ENCODE data around the gene HDAC4. TPM values are rescaled to one million over a fixed set of nuclear protein-coding genes. Genes with fewer than 3 reads are reported as not detected.

The HDAC4 gene
- total and polyA plus RNA-seq, 10 of the 15 experiments (the other 5 are each of a cell fraction or from before 2014, with no cell fraction given): 0.22 to 15.7 (median 4.8) TPM

DNA sequence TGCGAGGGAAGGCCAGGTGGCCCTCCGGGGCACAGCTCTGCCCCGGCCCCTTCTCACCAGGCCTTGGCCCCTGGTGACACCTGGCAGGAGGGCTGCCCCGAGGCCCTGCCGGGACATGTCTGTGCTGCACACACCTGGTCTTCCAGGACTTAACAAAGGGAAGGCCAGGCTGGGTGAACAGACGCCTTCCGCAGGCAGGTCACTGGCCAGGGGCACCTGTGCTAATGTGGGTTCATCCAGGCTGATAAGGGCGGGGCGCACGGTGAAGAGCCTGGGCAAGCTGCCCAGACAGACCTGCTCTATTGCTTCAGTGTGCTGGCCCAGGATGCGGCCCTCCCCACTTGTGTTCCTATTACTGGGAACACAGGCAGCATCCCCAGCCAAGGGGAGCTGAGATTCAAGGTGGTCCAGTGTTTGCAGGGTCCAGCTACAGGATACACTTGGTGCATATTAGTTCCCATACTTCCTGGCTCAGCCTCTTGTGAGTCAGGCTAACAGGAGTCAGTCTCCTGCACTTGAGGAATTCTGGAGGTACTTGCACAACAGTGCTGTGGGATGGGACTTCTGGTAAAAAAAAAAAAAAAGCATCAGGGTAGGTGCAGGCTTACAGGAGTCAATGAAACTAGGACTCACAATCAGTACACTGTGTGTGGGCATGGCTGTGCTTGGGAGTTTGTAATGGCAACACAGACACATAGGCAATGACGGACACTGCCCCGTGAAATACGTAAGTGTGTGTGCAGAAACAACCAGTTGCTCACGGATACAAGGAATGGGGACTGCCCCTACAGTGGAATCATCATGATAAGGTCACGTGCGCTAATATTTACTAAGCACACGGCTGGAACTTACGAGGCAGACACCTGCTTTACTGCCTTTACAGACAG is 291.5 kb downstream of the HDAC4 start:
- no peak for ATAC-seq
- no peaks in the 10 kb centered on the region for H3K79me2 ChIP-seq (ENCODE audit: control insufficient read depth, insufficient read depth, low read length)

GRCh38 chr2:239108459-239108858 is 292.4 kb downstream of the HDAC4 start:
- CTCF ChIA-PET: no interaction called here
- TF ChIP-seq RB1 (IDR thresholded peaks at IDR 0.05; ENCODE audit: borderline replicate concordance) (no peak), KDM1A (IDR thresholded peaks at IDR 0.05; ENCODE audit: borderline replicate concordance) (no peak), TCF3 (IDR thresholded peaks at IDR 0.05; ENCODE audit: borderline replicate concordance, insufficient read depth, low read depth, low read length) (no peak), MEF2B (IDR thresholded peaks at IDR 0.05; ENCODE audit: partially characterized antibody, poor library complexity, severe bottlenecking) (no peak), CBX3 (IDR thresholded peaks at IDR 0.05; ENCODE audit: borderline replicate concordance, low read depth) (no peak), HDAC6 (IDR thresholded peaks at IDR 0.05; ENCODE audit: unreplicated experiment) (no peak), CHD4 (IDR thresholded peaks at IDR 0.05) (no peak), BRCA1 (IDR thresholded peaks at IDR 0.05; ENCODE audit: low read depth, low read length) (no peak), JUNB (IDR thresholded peaks at IDR 0.05) (no peak)
- TF ChIP-seq, protein P1, sequence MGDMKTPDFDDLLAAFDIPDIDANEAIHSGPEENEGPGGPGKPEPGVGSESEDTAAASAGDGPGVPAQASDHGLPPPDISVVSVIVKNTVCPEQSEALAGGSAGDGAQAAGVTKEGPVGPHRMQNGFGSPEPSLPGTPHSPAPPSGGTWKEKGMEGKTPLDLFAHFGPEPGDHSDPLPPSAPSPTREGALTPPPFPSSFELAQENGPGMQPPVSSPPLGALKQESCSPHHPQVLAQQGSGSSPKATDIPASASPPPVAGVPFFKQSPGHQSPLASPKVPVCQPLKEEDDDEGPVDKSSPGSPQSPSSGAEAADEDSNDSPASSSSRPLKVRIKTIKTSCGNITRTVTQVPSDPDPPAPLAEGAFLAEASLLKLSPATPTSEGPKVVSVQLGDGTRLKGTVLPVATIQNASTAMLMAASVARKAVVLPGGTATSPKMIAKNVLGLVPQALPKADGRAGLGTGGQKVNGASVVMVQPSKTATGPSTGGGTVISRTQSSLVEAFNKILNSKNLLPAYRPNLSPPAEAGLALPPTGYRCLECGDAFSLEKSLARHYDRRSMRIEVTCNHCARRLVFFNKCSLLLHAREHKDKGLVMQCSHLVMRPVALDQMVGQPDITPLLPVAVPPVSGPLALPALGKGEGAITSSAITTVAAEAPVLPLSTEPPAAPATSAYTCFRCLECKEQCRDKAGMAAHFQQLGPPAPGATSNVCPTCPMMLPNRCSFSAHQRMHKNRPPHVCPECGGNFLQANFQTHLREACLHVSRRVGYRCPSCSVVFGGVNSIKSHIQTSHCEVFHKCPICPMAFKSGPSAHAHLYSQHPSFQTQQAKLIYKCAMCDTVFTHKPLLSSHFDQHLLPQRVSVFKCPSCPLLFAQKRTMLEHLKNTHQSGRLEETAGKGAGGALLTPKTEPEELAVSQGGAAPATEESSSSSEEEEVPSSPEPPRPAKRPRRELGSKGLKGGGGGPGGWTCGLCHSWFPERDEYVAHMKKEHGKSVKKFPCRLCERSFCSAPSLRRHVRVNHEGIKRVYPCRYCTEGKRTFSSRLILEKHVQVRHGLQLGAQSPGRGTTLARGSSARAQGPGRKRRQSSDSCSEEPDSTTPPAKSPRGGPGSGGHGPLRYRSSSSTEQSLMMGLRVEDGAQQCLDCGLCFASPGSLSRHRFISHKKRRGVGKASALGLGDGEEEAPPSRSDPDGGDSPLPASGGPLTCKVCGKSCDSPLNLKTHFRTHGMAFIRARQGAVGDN (IDR thresholded peaks at IDR 0.05): no peak

More for the DNA sequence above, 291.5 kb downstream of the HDAC4 start:
- intact Hi-C loops (cut with micrococcal nuclease; ENCODE audit: unreplicated experiment): no loop called here
- Histone ChIP-seq H3K4me2 (ENCODE audit: control insufficient read depth, insufficient read depth) (no peak overlapping the region), H3K27ac (ENCODE audit: control insufficient read depth, insufficient read depth) (no peak overlapping the region), H3K36me3 (ENCODE audit: control insufficient read depth in 2 of 2, insufficient read depth in 2 of 2, low read length in 1 of 2) (no peaks in the 10 kb centered on the region), H3K4me3 (no peak overlapping the region), H3K9me3 (replicated peaks; ENCODE audit: control insufficient read depth, insufficient read depth, low read length) (no peaks in the 10 kb centered on the region), H2AFZ (ENCODE audit: control insufficient read depth, low read depth, low read length) (no peak overlapping the region), H3K27me3 (replicated peaks in 1 of 2; ENCODE audit: control insufficient read depth in 2 of 2, insufficient read depth in 2 of 2, low read length in 1 of 2) (no peaks in the 10 kb centered on the region), H4K20me1 (ENCODE audit: control insufficient read depth, insufficient read depth) (no peaks in the 10 kb centered on the region), H3K9ac (ENCODE audit: control insufficient read depth, insufficient read depth, low read length) (no peak overlapping the region), H3K4me1 (ENCODE audit: control insufficient read depth, insufficient read depth, low read length) (no peaks in the 10 kb centered on the region)
- BruUV-seq (replicated peaks): no TSS peak
- ChIA-PET RAD21 (ENCODE audit: unreplicated experiment) (no interaction called here), POLR2A (no interaction called here), SMC1A (ENCODE audit: uncharacterized antibody, unreplicated experiment) (no interaction called here), CTCF (no interaction called here)
- in situ Hi-C loops (cut with MboI): no loop called here
- no peak for FAIRE-seq
- WGBS (ENCODE audit: insufficient coverage, insufficient replicate concordance, low lambda C conversion rate, missing lambda C conversion rate): 94% methylated on average over 19 of the region's 19 CpGs
- TF ChIP-seq ZBED1 (IDR thresholded peaks at IDR 0.05; ENCODE audit: borderline replicate concordance) (no peak), PML (IDR thresholded peaks at IDR 0.05; ENCODE audit: low read length) (no peak), TBL1XR1 (IDR thresholded peaks at IDR 0.05; ENCODE audit: low read depth, low read length) (no peak), SMARCA5 (IDR thresholded peaks at IDR 0.05) (no peak)
- TF ChIP-seq, protein P2, sequence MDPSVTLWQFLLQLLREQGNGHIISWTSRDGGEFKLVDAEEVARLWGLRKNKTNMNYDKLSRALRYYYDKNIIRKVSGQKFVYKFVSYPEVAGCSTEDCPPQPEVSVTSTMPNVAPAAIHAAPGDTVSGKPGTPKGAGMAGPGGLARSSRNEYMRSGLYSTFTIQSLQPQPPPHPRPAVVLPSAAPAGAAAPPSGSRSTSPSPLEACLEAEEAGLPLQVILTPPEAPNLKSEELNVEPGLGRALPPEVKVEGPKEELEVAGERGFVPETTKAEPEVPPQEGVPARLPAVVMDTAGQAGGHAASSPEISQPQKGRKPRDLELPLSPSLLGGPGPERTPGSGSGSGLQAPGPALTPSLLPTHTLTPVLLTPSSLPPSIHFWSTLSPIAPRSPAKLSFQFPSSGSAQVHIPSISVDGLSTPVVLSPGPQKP (IDR thresholded peaks at IDR 0.05; ENCODE audit: low read depth, low read length): no peak
- no peak for DNase-seq (ENCODE audit: low read depth, low spot score)

More at GRCh38 chr2:239108459-239108858, 292.4 kb downstream of the HDAC4 start:
- BruUV-seq (replicated peaks): no TSS peak
- Histone ChIP-seq H3K27me3 (replicated peaks in 1 of 2; ENCODE audit: control insufficient read depth in 2 of 2, insufficient read depth in 2 of 2, low read length in 1 of 2) (no peaks in the 10 kb centered on the region), H3K9me3 (replicated peaks; ENCODE audit: control insufficient read depth, insufficient read depth, low read length) (no peaks in the 10 kb centered on the region), H3K4me2 (ENCODE audit: control insufficient read depth, insufficient read depth) (no peak overlapping the region), H3K79me2 (ENCODE audit: control insufficient read depth, insufficient read depth, low read length) (no peaks in the 10 kb centered on the region), H4K20me1 (ENCODE audit: control insufficient read depth, insufficient read depth) (no peaks in the 10 kb centered on the region), H3K9ac (ENCODE audit: control insufficient read depth, insufficient read depth, low read length) (no peak overlapping the region), H3K27ac (ENCODE audit: control insufficient read depth, insufficient read depth) (no peak overlapping the region), H3K4me3 (no peak overlapping the region), H3K4me1 (ENCODE audit: control insufficient read depth, insufficient read depth, low read length) (no peaks in the 10 kb centered on the region), H3K36me3 (ENCODE audit: control insufficient read depth in 2 of 2, insufficient read depth in 2 of 2, low read length in 1 of 2) (no peaks in the 10 kb centered on the region), H2AFZ (ENCODE audit: control insufficient read depth, low read depth, low read length) (no peak overlapping the region)
- ChIA-PET RAD21 (ENCODE audit: unreplicated experiment) (no interaction called here), SMC1A (ENCODE audit: uncharacterized antibody, unreplicated experiment) (no interaction called here), POLR2A (no interaction called here)
- intact Hi-C loops (cut with micrococcal nuclease; ENCODE audit: unreplicated experiment): no loop called here
- DNase-seq (ENCODE audit: low read depth, low spot score): no peak
- in situ Hi-C loops (cut with MboI): no loop called here
- WGBS (ENCODE audit: insufficient coverage, insufficient replicate concordance, low lambda C conversion rate, missing lambda C conversion rate): 55% methylated on average over 6 of the region's 6 CpGs
- ATAC-seq: no peak
- FAIRE-seq: no peak

All from GM12878 (cell line).